ENCODE data around the gene HS3ST6. TPM values are rescaled to one million over a fixed set of nuclear protein-coding genes. Genes with fewer than 3 reads are reported as not detected.

Gene HS3ST6
- total and polyA plus RNA-seq, 2 of the 13 experiments (the other 11 are each of a cell fraction or from before 2014, with no cell fraction given) = not detected

DNA sequence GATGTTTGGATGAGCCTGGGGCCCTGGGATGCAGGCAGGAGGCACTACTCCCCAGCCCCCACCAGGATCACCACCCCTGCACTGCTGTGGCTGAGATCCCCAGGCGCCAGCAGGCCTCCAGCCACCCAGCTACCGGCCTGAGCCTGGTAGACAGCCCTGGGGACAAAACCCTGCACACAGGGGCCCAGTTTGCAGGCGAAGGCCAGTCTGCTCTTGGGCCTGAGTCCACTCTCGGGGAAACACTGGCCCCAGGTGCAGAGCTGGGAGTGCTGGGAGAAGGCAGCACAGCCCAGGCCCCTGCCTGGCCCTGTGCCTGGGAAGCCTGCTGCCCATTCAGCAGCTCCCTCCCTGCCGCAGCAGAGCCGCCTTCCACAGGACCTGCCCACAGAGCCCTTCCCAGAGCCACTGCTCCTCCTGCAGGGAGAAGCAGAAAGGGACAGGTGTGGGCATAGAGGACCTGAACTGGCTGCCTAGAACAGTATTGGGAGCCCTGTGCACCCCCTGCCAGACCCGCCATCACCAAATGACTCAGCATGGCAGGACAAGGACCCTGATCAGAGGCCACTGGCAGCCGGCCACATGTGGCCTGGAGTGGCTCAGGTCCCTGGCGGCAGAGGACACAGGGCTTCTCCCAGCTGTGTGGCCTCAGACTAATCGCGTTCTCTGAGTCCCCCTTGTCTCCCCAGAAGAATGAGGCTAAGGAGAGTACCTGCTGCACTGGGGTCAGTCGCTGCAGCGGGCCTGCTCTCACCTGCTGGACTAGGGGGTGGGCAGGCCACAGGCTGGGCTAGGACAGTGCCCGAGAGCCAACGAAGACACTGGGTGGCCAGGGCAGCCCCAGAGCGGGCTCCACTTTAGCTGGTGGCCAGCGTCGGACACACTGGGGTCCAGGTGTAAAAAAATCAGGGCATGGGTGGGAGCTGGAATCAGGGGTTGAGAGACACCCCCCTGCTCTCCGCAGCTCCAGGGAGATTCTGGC lies 14.1 kb upstream of the HS3ST6 start (continued):
- TF ChIP-seq, protein P1, sequence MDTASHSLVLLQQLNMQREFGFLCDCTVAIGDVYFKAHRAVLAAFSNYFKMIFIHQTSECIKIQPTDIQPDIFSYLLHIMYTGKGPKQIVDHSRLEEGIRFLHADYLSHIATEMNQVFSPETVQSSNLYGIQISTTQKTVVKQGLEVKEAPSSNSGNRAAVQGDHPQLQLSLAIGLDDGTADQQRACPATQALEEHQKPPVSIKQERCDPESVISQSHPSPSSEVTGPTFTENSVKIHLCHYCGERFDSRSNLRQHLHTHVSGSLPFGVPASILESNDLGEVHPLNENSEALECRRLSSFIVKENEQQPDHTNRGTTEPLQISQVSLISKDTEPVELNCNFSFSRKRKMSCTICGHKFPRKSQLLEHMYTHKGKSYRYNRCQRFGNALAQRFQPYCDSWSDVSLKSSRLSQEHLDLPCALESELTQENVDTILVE (CRISPR knock-in tag; IDR thresholded peaks at IDR 0.05) = no peak
- TF ChIP-seq ZNF572 (CRISPR knock-in tag; IDR thresholded peaks at IDR 0.05) = peak; percentile 9; the same call in 1 of the 2 replicates
- TF ChIP-seq, protein P2, sequence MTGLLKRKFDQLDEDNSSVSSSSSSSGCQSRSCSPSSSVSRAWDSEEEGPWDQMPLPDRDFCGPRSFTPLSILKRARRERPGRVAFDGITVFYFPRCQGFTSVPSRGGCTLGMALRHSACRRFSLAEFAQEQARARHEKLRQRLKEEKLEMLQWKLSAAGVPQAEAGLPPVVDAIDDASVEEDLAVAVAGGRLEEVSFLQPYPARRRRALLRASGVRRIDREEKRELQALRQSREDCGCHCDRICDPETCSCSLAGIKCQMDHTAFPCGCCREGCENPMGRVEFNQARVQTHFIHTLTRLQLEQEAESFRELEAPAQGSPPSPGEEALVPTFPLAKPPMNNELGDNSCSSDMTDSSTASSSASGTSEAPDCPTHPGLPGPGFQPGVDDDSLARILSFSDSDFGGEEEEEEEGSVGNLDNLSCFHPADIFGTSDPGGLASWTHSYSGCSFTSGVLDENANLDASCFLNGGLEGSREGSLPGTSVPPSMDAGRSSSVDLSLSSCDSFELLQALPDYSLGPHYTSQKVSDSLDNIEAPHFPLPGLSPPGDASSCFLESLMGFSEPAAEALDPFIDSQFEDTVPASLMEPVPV (CRISPR knock-in tag; IDR thresholded peaks at IDR 0.05) = peak; percentile 45; the same call in 1 of the 2 replicates
- TF ChIP-seq, protein P3, sequence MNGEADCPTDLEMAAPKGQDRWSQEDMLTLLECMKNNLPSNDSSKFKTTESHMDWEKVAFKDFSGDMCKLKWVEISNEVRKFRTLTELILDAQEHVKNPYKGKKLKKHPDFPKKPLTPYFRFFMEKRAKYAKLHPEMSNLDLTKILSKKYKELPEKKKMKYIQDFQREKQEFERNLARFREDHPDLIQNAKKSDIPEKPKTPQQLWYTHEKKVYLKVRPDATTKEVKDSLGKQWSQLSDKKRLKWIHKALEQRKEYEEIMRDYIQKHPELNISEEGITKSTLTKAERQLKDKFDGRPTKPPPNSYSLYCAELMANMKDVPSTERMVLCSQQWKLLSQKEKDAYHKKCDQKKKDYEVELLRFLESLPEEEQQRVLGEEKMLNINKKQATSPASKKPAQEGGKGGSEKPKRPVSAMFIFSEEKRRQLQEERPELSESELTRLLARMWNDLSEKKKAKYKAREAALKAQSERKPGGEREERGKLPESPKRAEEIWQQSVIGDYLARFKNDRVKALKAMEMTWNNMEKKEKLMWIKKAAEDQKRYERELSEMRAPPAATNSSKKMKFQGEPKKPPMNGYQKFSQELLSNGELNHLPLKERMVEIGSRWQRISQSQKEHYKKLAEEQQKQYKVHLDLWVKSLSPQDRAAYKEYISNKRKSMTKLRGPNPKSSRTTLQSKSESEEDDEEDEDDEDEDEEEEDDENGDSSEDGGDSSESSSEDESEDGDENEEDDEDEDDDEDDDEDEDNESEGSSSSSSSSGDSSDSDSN (CRISPR knock-in tag; IDR thresholded peaks at IDR 0.05) = peak; percentile 75
- TF ChIP-seq AGO1 (IDR thresholded peaks at IDR 0.05; ENCODE audit: low read depth, low read length, poor library complexity, severe bottlenecking) = no peak
- TF ChIP-seq TBX2 (CRISPR knock-in tag; IDR thresholded peaks at IDR 0.05; ENCODE audit: borderline replicate concordance) = peak; percentile 34; the same call in 1 of the 2 replicates
- no peak for TF ChIP-seq SYNCRIP (IDR thresholded peaks at IDR 0.05; ENCODE audit: insufficient read depth, low read depth, low read length)
- 0 out of 2 replicates have a peak, but pooled peaks have one; percentile 55 for TF ChIP-seq ZNF761 (CRISPR knock-in tag; conservative IDR thresholded peaks at IDR 0.05)
- peak; percentile 23; the same call in 1 of the 2 replicates for TF ChIP-seq ZSCAN21 (CRISPR knock-in tag; IDR thresholded peaks at IDR 0.05; ENCODE audit: borderline replicate concordance)
- no peak for TF ChIP-seq ZNF674 (CRISPR knock-in tag; IDR thresholded peaks at IDR 0.05; ENCODE audit: low read depth)
- 0 out of 2 replicates have a peak, but pooled peaks have one; percentile 45 for TF ChIP-seq ZNF577 (CRISPR knock-in tag; IDR thresholded peaks at IDR 0.05; ENCODE audit: borderline replicate concordance, low read depth)
- no peak for TF ChIP-seq ZNF549 (CRISPR knock-in tag; IDR thresholded peaks at IDR 0.05)
- TF ChIP-seq SCMH1 (CRISPR knock-in tag; IDR thresholded peaks at IDR 0.05; ENCODE audit: borderline replicate concordance) = no peak
- no peak; the same call in 1 of the 2 replicates for TF ChIP-seq ZNF253 (CRISPR knock-in tag; IDR thresholded peaks at IDR 0.05; ENCODE audit: borderline replicate concordance)
- TF ChIP-seq EP300 (IDR thresholded peaks at IDR 0.05; ENCODE audit: low read depth in 2 of 2, low read length in 2 of 2) = no peak
- TF ChIP-seq EP300 (CRISPR knock-in tag; IDR thresholded peaks at IDR 0.05; ENCODE audit: borderline replicate concordance) = no peak
- TF ChIP-seq SPEN (CRISPR knock-in tag; IDR thresholded peaks at IDR 0.05; ENCODE audit: low read depth) = no peak
- TF ChIP-seq, protein P4, sequence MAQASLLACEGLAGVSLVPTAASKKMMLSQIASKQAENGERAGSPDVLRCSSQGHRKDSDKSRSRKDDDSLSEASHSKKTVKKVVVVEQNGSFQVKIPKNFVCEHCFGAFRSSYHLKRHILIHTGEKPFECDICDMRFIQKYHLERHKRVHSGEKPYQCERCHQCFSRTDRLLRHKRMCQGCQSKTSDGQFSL (CRISPR knock-in tag; IDR thresholded peaks at IDR 0.05) = no peak
- TF ChIP-seq ZNF598 (CRISPR knock-in tag; IDR thresholded peaks at IDR 0.05; ENCODE audit: borderline replicate concordance) = no peak
- TF ChIP-seq SUZ12 (IDR thresholded peaks at IDR 0.05; ENCODE audit: low read depth, low read length) = no peak
- no peak for TF ChIP-seq ZNF264 (CRISPR knock-in tag; IDR thresholded peaks at IDR 0.05)
- TF ChIP-seq ZNF292 (CRISPR knock-in tag; IDR thresholded peaks at IDR 0.05; ENCODE audit: borderline replicate concordance, low read depth) = peak; percentile 69; the same call in 1 of the 2 replicates
- no peak for TF ChIP-seq RBM39 (IDR thresholded peaks at IDR 0.05; ENCODE audit: low read depth, low read length, poor library complexity, severe bottlenecking)
